Measurements from ENCODE around the gene SLC24A3.

GRCh38 chr20:19347943-19348456, 135.6 kb downstream of the SLC24A3 start:
- TF ChIP-seq CTCF (conservative IDR thresholded peaks at IDR 0.05; ENCODE audit: low read depth in 2 of 2) = no peak
- no peak for TF ChIP-seq EZH2phosphoT487 (IDR thresholded peaks at IDR 0.05; ENCODE audit: unreplicated experiment)
- no peak for TF ChIP-seq EZH2 (IDR thresholded peaks at IDR 0.05; ENCODE audit: low read depth, unreplicated experiment)
- TF ChIP-seq JUNB (IDR thresholded peaks at IDR 0.05; ENCODE audit: unreplicated experiment) = no peak
- TF ChIP-seq ZNF331 (CRISPR knock-in tag; IDR thresholded peaks at IDR 0.05; ENCODE audit: low read depth) = no peak
- no peak for TF ChIP-seq POLR2AphosphoS5 (IDR thresholded peaks at IDR 0.05; ENCODE audit: low read depth)
- no peak for TF ChIP-seq ZNF462 (CRISPR knock-in tag; IDR thresholded peaks at IDR 0.05)
- no peak for TF ChIP-seq STAT1 (IDR thresholded peaks at IDR 0.05; ENCODE audit: unreplicated experiment)
- no peak for TF ChIP-seq ZNF114 (CRISPR knock-in tag; IDR thresholded peaks at IDR 0.05)
- TF ChIP-seq CREB1 (CRISPR knock-in tag; IDR thresholded peaks at IDR 0.05; ENCODE audit: low read depth) = no peak
